Prostate gland (tissue), 2 donors: ENCODE results near the gene MPPED1.

Source experiments
- POLR2A ChIP-seq: fragments of 450-650 bp; IDR thresholded peaks from one replicate; pipeline ENCODE4 v1.6.1; 2016; ENCODE audit warnings: antibody characterized with exemption, mild to moderate bottlenecking
- POLR2AphosphoS5 ChIP-seq: sonication (generic); formaldehyde crosslinking; IDR thresholded peaks from one replicate; pipeline ENCODE4 v1.6.1; 2017; ENCODE audit warnings: antibody characterized with exemption
- TF ChIP-seq, protein P1 (sequence below), 4 experiments: fragments of 200-600 bp in 2 of 4; fragments of 450-650 bp in 2 of 4; sonication (generic) in 2 of 4; IDR thresholded peaks; 1 replicate in 3 of 4; 2 replicates in 1 of 4; pipeline ENCODE4 v1.5.1; 2016 to 2019; ENCODE audit warnings: antibody characterized with exemption in 4 of 4, mild to moderate bottlenecking in 2 of 4, moderate library complexity in 2 of 4

DNA sequence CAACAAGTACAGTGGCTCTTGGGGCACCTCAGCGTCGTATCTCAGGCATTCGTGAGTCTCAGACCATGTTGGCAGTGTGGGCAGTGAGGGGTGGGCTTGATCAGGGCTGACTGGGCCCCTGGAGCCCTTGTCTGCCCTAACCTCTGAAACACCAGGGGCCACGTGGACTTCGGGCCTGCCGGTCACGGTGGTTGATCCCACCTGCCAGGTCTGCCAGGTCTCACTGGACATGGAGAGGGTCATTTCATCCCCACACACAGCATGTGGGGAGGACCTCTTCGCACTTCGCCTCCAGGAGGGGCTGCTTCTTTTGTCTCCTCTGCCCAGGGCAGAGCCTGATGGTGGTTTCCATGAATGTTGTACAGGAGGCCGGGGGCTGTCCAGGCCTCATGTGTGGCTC, 77.1 kb downstream of the MPPED1 start:
- TF ChIP-seq, protein P1, sequence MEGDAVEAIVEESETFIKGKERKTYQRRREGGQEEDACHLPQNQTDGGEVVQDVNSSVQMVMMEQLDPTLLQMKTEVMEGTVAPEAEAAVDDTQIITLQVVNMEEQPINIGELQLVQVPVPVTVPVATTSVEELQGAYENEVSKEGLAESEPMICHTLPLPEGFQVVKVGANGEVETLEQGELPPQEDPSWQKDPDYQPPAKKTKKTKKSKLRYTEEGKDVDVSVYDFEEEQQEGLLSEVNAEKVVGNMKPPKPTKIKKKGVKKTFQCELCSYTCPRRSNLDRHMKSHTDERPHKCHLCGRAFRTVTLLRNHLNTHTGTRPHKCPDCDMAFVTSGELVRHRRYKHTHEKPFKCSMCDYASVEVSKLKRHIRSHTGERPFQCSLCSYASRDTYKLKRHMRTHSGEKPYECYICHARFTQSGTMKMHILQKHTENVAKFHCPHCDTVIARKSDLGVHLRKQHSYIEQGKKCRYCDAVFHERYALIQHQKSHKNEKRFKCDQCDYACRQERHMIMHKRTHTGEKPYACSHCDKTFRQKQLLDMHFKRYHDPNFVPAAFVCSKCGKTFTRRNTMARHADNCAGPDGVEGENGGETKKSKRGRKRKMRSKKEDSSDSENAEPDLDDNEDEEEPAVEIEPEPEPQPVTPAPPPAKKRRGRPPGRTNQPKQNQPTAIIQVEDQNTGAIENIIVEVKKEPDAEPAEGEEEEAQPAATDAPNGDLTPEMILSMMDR (IDR thresholded peaks at IDR 0.05), result no peak
- TF ChIP-seq POLR2A (no peak), POLR2AphosphoS5 (no peak)
